ENCODE results near the gene RFTN1. TPM values are rescaled to one million over a fixed set of nuclear protein-coding genes. Genes with fewer than 3 reads are reported as not detected.

RFTN1 gene
- total and polyA plus RNA-seq, 12 donors: 8.3 to 35.7 (median 17.4) TPM

DNA sequence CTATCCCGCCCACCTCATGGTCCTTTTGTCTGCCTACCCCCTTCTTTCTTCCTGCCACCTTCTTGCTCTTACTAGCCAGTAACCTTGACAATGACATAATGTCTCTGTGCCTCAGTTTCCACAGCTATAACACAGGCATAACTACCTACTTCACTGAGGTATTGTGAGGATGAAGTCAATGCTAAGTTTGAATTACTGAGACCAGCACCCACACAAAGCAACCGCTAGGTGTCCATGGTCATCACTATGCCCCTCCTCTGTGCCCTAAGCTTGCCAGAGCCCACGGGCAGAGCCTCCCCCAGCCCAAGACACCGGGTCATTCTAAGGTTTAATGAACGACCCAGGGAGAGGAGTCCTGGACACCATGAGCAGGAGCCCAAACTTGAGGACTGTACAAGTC, 146.9 kb downstream of the RFTN1 start:
- intact Hi-C loops (cut with DNase I): no loop called here
- WGBS, 4 donors: 41 to 92% (median 73%) methylated on average over 4 to 5 of the region's 5 CpGs

DNA sequence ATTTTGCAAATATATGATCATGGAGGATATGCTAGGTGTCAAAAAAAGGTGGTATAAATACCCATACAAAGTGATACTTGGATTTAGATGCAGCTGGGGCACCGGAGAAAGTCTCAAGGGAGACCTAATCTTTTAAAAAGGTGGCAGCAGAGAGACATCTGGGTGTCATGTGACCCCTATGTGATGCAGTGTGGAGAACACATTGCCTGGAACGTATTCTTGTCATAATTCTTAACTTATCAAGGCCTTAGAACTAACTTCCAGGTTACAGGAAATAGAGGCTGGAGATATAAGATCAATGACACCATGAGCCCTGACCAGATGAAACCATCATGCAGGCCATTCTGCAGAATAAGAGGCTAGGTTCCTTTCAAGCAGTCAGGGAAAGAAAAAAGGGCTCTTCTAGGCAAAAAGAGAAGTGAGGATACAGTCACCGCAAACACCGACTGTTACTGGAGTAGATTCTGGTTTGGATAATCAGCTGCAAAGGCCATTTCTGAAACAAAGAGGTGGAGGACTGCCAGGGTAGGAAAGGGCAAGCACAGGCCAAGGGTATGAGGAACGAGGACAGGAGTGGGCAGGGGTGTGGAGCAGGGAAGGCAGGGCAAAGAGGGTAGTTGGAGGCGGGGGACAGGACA, 147.9 kb downstream of the RFTN1 start:
- H3K4me3 ChIP-seq: no peak overlapping the region
- H3K4me1 ChIP-seq (replicated peaks in 1 of 2): no peaks in the 10 kb centered on the region
- H3K27ac ChIP-seq: no peak overlapping the region
- no peak for DNase-seq
- no peaks in the 10 kb centered on the region for H3K36me3 ChIP-seq (replicated peaks in 1 of 2)
- no peaks in the 10 kb centered on the region for H3K9me3 ChIP-seq (replicated peaks in 1 of 3)
- no peak for TF ChIP-seq POLR2A (IDR thresholded peaks at IDR 0.05)
- TF ChIP-seq CTCF (IDR thresholded peaks at IDR 0.05): no peak
- WGBS, 4 donors: 62 to 85% (median 75%) methylated on average over 6 of the region's 6 CpGs
- H3K27me3 ChIP-seq: no peaks in the 10 kb centered on the region
- intact Hi-C loops (cut with DNase I): no loop called here

More for the DNA sequence above, 146.9 kb downstream of the RFTN1 start:
- Histone ChIP-seq H3K4me3 (no peak overlapping the region), H3K9me3 (replicated peaks in 1 of 3) (no peaks in the 10 kb centered on the region), H3K36me3 (replicated peaks in 1 of 2) (no peaks in the 10 kb centered on the region), H3K27ac (no peak overlapping the region), H3K27me3 (no peaks in the 10 kb centered on the region), H3K4me1 (replicated peaks in 1 of 2) (peaks cover 0 to 6% of the 10 kb centered on the region in 2 donors)
- DNase-seq: no peak
- TF ChIP-seq CTCF (IDR thresholded peaks at IDR 0.05) (no peak), POLR2A (IDR thresholded peaks at IDR 0.05) (no peak)

- no peaks in the 10 kb centered on the region for H3K27me3 ChIP-seq
- no peak for TF ChIP-seq CTCF (IDR thresholded peaks at IDR 0.05)
- TF ChIP-seq POLR2A (IDR thresholded peaks at IDR 0.05): no peak
- intact Hi-C loops (cut with DNase I): no loop called here
- no peaks in the 10 kb centered on the region for H3K36me3 ChIP-seq (replicated peaks in 1 of 2)
- no peak overlapping the region for H3K4me3 ChIP-seq
- H3K27ac ChIP-seq: no peak overlapping the region
- H3K4me1 ChIP-seq (replicated peaks in 1 of 2): no peaks in the 10 kb centered on the region
- 63 to 95% (median 83%) methylated on average over 2 of the region's 2 CpGs for WGBS, 4 donors
- no peak for DNase-seq
- no peaks in the 10 kb centered on the region for H3K9me3 ChIP-seq (replicated peaks in 1 of 3)
Measured at GRCh38 chr3:16364963-16365362, 148.5 kb downstream of the RFTN1 start.

GRCh38 chr3:16364323-16364722, 149.2 kb downstream of the RFTN1 start:
- DNase-seq: no peak
- TF ChIP-seq POLR2A (IDR thresholded peaks at IDR 0.05) (no peak), CTCF (IDR thresholded peaks at IDR 0.05) (no peak)
- H3K27me3 ChIP-seq: no peaks in the 10 kb centered on the region
- intact Hi-C loops (cut with DNase I): no loop called here
- H3K36me3 ChIP-seq (replicated peaks in 1 of 2): no peaks in the 10 kb centered on the region
- no peaks in the 10 kb centered on the region for H3K4me1 ChIP-seq (replicated peaks in 1 of 2)
- no peaks in the 10 kb centered on the region for H3K9me3 ChIP-seq (replicated peaks in 1 of 3)
- H3K27ac ChIP-seq: no peak overlapping the region
- H3K4me3 ChIP-seq: no peak overlapping the region
- 75 to 84% (median 80%) methylated on average over 4 of the region's 4 CpGs for WGBS, 4 donors
